ENCODE data around the gene KRTAP10-8.

GRCh38 chr21:44647222-44647552, 35.3 kb downstream of the KRTAP10-8 start:
- TF ChIP-seq, protein P1, sequence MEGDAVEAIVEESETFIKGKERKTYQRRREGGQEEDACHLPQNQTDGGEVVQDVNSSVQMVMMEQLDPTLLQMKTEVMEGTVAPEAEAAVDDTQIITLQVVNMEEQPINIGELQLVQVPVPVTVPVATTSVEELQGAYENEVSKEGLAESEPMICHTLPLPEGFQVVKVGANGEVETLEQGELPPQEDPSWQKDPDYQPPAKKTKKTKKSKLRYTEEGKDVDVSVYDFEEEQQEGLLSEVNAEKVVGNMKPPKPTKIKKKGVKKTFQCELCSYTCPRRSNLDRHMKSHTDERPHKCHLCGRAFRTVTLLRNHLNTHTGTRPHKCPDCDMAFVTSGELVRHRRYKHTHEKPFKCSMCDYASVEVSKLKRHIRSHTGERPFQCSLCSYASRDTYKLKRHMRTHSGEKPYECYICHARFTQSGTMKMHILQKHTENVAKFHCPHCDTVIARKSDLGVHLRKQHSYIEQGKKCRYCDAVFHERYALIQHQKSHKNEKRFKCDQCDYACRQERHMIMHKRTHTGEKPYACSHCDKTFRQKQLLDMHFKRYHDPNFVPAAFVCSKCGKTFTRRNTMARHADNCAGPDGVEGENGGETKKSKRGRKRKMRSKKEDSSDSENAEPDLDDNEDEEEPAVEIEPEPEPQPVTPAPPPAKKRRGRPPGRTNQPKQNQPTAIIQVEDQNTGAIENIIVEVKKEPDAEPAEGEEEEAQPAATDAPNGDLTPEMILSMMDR (IDR thresholded peaks at IDR 0.05): no peak
- no peak for TF ChIP-seq ZFX (IDR thresholded peaks at IDR 0.05; ENCODE audit: borderline replicate concordance)

All from 22Rv1 (cell line).